GM21423 (cell line): ENCODE results near the gene UBE2D3.

Experiments used
- ATAC-seq: cut with Tn5 transposase; IDR thresholded peaks from one replicate; pipeline ENCODE4 v1.9.1; 2021; ENCODE audit warnings: mild to moderate bottlenecking, moderate library complexity; ENCODE audit not compliant: unreplicated experiment

The UBE2D3 gene

GRCh38 chr4:102792361-102792936, 34.9 kb downstream of the UBE2D3 start:
- no peak for ATAC-seq

GRCh38 chr4:102791318-102791835, 36.0 kb downstream of the UBE2D3 start:
- ATAC-seq = no peak

GRCh38 chr4:102789317-102789717, 38.0 kb downstream of the UBE2D3 start:
- no peak for ATAC-seq

- ATAC-seq = no peak
Measured at GRCh38 chr4:102787944-102788343, 39.4 kb downstream of the UBE2D3 start.

- ATAC-seq = no peak
Measured at GRCh38 chr4:102787096-102787881, 40.1 kb downstream of the UBE2D3 start.

- no peak for ATAC-seq
Measured at GRCh38 chr4:102786279-102786678, 41.1 kb downstream of the UBE2D3 start.

- no peak for ATAC-seq
Measured at GRCh38 chr4:102783006-102783405, 44.3 kb downstream of the UBE2D3 start.

GRCh38 chr4:102781570-102781969, 45.8 kb downstream of the UBE2D3 start:
- ATAC-seq = no peak

GRCh38 chr4:102780476-102781144, 46.7 kb downstream of the UBE2D3 start:
- peak; percentile 49 for ATAC-seq

GRCh38 chr4:102779204-102779603, 48.1 kb downstream of the UBE2D3 start:
- ATAC-seq = no peak

- ATAC-seq = no peak
Measured at GRCh38 chr4:102778720-102779119, 48.6 kb downstream of the UBE2D3 start.

- no peak for ATAC-seq
Measured at GRCh38 chr4:102775805-102776204, 51.5 kb downstream of the UBE2D3 start.

GRCh38 chr4:102774254-102774653, 53.1 kb downstream of the UBE2D3 start:
- ATAC-seq = no peak

GRCh38 chr4:102772738-102773340, 54.5 kb downstream of the UBE2D3 start:
- ATAC-seq = no peak

GRCh38 chr4:102764901-102765300, 62.5 kb downstream of the UBE2D3 start:
- ATAC-seq = no peak

- ATAC-seq = no peak
Measured at GRCh38 chr4:102761906-102762305, 65.4 kb downstream of the UBE2D3 start.

- peak; percentile 26 for ATAC-seq
Measured at GRCh38 chr4:102761296-102761701, 66.1 kb downstream of the UBE2D3 start.

GRCh38 chr4:102760645-102761295, 66.6 kb downstream of the UBE2D3 start, which contains the start of gene MANBA:
MANBA (minus strand) TSS chr4:102760968; CDS start chr4:102760894, 74 bp downstream.
- peak; percentile 91 for ATAC-seq

- ATAC-seq = peak; percentile 47
Measured at GRCh38 chr4:102759831-102760644, 67.3 kb downstream of the UBE2D3 start.
